ENCODE measurements around the gene MAP2K5. TPM values are rescaled to one million over a fixed set of nuclear protein-coding genes. Genes with fewer than 3 reads are reported as not detected.

MAP2K5 gene
- total and polyA plus RNA-seq, 9 of the 15 experiments (the other 6 are each of a cell fraction or from before 2014, with no cell fraction given) = 0.41 to 16.5 (median 7.5) TPM

DNA sequence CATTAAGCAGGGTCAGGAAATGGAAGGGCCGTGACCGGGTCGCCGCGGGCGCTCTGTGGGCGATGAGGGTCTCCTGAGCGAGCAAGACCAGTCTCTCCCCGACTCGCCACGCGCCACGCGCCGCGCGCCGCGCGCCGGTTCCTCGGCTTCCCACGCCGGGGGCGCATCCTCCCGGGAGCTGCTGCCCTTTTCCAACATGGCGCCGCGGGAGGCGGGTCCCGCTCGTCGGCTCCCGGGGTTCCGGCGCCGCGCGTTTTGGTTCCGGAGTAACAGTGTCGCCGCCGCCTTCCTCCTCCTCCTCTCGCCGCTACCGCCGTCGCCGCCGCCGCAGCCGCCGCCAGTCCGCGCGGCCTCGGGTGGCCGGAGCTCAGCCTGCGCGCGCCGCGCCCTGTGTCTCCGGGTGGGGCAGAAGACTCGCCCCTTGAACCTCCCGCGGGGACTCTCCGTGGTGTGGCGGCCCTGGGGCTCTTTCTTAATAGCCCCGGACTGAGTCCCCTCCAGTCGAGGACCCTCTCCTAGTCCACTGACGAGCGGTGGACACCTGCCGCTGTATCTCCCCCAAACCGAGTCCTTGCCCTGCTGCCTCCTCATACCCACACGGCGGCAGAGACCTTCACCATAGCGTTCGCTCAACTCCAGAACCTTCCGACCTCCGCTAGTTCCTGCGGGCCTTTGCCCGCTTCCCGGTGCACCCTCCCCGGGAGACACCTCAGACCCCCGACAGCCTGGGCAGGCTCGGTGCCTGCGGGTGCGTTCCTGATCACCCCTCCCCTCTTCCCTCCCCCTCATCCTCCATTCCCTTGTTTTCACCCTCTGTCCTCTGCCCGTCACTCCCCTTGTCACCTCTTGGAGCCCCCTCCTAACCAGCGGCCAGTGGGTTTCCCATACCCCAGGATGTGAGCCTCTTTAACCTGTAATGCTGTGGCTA lies at the start of gene MAP2K5 (continued):
- TF ChIP-seq PCBP1 (IDR thresholded peaks at IDR 0.05; ENCODE audit: low read depth, low read length, poor library complexity, severe bottlenecking) (peak; percentile 18), FOXP1 (CRISPR knock-in tag; IDR thresholded peaks at IDR 0.05) (peak; percentile 54; the same call in 1 of the 2 replicates), ZNF212 (CRISPR knock-in tag; IDR thresholded peaks at IDR 0.05) (no peak), HCFC1 (IDR thresholded peaks at IDR 0.05; ENCODE audit: low read depth, low read length) (peak; percentile 87), HMGN3 (IDR thresholded peaks at IDR 0.05; ENCODE audit: borderline replicate concordance, extremely low read depth, insufficient read length, low read depth, low read length) (peak; percentile 84)
- TF ChIP-seq, protein P1, sequence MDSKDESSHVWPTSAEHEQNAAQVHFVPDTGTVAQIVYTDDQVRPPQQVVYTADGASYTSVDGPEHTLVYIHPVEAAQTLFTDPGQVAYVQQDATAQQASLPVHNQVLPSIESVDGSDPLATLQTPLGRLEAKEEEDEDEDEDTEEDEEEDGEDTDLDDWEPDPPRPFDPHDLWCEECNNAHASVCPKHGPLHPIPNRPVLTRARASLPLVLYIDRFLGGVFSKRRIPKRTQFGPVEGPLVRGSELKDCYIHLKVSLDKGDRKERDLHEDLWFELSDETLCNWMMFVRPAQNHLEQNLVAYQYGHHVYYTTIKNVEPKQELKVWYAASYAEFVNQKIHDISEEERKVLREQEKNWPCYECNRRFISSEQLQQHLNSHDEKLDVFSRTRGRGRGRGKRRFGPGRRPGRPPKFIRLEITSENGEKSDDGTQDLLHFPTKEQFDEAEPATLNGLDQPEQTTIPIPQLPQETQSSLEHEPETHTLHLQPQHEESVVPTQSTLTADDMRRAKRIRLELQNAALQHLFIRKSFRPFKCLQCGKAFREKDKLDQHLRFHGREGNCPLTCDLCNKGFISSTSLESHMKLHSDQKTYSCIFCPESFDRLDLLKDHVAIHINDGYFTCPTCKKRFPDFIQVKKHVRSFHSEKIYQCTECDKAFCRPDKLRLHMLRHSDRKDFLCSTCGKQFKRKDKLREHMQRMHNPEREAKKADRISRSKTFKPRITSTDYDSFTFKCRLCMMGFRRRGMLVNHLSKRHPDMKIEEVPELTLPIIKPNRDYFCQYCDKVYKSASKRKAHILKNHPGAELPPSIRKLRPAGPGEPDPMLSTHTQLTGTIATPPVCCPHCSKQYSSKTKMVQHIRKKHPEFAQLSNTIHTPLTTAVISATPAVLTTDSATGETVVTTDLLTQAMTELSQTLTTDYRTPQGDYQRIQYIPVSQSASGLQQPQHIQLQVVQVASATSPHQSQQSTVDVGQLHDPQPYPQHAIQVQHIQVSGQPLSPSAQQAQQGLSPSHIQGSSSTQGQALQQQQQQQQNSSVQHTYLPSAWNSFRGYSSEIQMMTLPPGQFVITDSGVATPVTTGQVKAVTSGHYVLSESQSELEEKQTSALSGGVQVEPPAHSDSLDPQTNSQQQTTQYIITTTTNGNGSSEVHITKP (IDR thresholded peaks at IDR 0.05; ENCODE audit: partially characterized antibody) = no peak
- TF ChIP-seq, protein P2, sequence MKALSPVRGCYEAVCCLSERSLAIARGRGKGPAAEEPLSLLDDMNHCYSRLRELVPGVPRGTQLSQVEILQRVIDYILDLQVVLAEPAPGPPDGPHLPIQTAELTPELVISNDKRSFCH (CRISPR knock-in tag; IDR thresholded peaks at IDR 0.05) = no peak
- TF ChIP-seq, protein P2 (tag; IDR thresholded peaks at IDR 0.05) = 0 out of 2 replicates have a peak, but pooled peaks have one; percentile 33
- TF ChIP-seq, protein P3, sequence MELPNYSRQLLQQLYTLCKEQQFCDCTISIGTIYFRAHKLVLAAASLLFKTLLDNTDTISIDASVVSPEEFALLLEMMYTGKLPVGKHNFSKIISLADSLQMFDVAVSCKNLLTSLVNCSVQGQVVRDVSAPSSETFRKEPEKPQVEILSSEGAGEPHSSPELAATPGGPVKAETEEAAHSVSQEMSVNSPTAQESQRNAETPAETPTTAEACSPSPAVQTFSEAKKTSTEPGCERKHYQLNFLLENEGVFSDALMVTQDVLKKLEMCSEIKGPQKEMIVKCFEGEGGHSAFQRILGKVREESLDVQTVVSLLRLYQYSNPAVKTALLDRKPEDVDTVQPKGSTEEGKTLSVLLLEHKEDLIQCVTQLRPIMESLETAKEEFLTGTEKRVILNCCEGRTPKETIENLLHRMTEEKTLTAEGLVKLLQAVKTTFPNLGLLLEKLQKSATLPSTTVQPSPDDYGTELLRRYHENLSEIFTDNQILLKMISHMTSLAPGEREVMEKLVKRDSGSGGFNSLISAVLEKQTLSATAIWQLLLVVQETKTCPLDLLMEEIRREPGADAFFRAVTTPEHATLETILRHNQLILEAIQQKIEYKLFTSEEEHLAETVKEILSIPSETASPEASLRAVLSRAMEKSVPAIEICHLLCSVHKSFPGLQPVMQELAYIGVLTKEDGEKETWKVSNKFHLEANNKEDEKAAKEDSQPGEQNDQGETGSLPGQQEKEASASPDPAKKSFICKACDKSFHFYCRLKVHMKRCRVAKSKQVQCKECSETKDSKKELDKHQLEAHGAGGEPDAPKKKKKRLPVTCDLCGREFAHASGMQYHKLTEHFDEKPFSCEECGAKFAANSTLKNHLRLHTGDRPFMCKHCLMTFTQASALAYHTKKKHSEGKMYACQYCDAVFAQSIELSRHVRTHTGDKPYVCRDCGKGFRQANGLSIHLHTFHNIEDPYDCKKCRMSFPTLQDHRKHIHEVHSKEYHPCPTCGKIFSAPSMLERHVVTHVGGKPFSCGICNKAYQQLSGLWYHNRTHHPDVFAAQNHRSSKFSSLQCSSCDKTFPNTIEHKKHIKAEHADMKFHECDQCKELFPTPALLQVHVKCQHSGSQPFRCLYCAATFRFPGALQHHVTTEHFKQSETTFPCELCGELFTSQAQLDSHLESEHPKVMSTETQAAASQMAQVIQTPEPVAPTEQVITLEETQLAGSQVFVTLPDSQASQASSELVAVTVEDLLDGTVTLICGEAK (IDR thresholded peaks at IDR 0.05) = peak; percentile 93
- TF ChIP-seq, protein P3 (CRISPR knock-in tag; IDR thresholded peaks at IDR 0.05) = no peak
- TF ChIP-seq, protein P4, sequence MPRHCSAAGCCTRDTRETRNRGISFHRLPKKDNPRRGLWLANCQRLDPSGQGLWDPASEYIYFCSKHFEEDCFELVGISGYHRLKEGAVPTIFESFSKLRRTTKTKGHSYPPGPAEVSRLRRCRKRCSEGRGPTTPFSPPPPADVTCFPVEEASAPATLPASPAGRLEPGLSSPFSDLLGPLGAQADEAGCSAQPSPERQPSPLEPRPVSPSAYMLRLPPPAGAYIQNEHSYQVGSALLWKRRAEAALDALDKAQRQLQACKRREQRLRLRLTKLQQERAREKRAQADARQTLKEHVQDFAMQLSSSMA (CRISPR knock-in tag; IDR thresholded peaks at IDR 0.05) = peak; percentile 68; the same call in 1 of the 2 replicates
